Left renal pelvis (tissue), 4 donors: ENCODE data around the gene LRPAP1. TPM values are rescaled to one million over a fixed set of nuclear protein-coding genes. Genes with fewer than 3 reads are reported as not detected.
"Not testable (repeated sequence)": the region's sequence is repeated elsewhere in the genome, so short reads cannot be mapped to it uniquely, and the experiment has no call there.

ENCODE experiments used
- DNase-seq, 4 donors: peaks; one replicate each; pipeline ENCODE4 v3.0.0-alpha.2; 2013; ENCODE audit warnings: low read depth in 4 of 4, low spot score in 3 of 4
- polyA plus RNA-seq, 4 donors: library from polyadenylated mRNA; unstranded; fragments of 120-200 nt; gene quantifications; one replicate each; pipeline ENCODE4 v1.2.1, GENCODE V29; 2013; ENCODE audit not compliant: insufficient read length in 4 of 4

The LRPAP1 gene, protein sequence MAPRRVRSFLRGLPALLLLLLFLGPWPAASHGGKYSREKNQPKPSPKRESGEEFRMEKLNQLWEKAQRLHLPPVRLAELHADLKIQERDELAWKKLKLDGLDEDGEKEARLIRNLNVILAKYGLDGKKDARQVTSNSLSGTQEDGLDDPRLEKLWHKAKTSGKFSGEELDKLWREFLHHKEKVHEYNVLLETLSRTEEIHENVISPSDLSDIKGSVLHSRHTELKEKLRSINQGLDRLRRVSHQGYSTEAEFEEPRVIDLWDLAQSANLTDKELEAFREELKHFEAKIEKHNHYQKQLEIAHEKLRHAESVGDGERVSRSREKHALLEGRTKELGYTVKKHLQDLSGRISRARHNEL
- 100 to 1,000 TPM; 113 to 264 (median 178) TPM for polyA plus RNA-seq

DNA sequence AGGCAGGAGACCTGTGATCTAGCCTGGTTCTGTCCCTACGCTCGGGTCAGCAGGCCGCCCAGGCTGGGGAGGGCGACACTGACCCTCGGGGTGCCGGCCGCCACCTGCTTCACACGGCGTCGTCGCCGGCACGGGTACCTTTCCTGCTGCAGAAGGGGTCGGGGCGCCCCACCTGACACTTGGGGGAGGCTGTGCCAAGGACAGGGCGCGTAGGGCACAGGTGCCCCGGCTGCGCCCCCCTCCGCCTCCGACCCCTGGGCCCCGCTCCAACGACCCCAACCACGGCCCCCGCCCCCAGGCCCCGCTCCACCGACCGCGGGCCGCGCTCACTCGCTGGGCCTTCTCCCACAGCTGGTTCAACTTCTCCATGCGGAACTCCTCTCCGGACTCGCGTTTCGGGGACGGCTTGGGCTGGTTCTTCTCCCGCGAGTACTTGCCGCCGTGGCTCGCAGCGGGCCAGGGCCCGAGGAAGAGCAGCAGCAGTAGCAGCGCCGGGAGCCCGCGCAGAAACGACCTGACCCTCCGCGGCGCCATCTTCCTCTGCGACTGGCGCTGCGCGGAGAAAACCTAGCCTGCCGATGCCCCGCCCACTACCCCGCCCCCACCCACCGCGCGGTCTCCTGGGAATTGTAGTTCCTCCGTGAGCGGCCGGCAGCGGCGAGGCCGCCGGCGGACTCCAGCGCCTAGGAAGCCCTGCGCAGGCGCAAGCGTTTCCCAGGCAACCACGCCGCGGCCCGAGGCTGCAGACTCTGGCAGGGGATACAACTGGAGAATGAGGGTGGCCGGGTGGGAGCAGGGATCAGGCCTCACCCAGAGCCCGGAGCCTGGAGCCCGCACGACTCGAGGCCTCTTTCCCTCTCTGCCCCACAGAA lies at the start of gene LRPAP1:
TSS of gene LRPAP1 (minus strand) at position 544 of the 872 bp plus-strand sequence. CDS start at position 534, 10 bp downstream.
- peak; percentile 77 to 87 (median 84) for DNase-seq

DNA sequence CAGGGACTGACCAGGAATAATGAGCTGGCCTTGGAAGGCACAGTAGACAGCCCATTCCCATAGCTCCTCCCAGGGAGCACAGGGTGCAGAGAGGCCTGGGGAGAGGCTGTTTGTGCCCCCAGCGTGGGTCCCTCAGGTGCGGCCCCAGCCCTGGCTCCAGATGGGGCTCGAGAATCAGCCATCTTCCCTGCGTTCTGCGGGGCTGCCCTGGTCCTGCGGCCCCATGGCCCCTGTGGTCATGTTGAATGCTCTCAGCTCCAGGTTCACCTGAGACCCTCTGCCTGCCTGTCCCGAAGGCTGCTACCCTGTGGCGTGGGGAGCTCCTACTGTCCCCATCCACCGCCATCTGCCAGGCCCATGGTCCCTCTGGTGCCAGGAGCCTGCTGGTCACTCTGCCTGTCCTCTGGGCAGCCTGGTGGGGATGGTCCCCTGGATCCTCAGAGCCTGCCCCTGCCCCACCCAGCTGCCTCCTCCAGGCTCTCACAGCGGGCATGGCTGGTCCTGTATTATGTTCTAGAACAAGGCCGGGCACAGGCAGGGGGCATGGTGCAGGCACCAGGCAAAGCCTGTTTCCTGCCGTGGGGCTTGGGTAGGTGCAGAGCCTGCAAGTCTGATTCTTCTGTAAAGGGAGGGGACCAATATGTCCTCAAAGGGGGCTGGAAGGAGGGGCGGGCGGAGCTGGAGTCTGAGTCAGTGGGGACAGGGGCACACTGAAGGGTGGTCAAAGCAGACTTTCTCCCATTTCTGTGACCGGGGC lies 49.3 kb upstream of the LRPAP1 start:
- DNase-seq: not testable (repeated sequence)

DNA sequence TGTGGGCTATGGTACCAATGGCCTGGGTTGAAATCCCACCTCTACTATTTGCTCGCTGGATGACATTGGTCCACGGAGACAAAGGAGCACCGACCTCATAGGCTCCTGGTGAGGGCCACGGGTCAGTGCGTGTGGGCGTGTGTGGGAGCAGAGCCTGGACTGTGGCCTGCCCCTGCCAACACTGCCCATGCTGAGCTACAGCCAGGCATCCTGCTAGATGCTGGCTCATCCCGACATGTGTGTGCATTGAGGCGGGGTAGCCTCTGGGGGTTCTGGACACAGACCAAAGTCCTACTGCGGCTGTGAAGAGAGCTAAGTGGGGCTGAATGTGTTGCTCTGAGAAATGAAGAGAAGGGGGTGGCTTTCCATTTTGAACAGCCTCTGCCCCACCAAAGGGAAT lies 48.6 kb upstream of the LRPAP1 start:
- DNase-seq: not testable (repeated sequence)

DNA sequence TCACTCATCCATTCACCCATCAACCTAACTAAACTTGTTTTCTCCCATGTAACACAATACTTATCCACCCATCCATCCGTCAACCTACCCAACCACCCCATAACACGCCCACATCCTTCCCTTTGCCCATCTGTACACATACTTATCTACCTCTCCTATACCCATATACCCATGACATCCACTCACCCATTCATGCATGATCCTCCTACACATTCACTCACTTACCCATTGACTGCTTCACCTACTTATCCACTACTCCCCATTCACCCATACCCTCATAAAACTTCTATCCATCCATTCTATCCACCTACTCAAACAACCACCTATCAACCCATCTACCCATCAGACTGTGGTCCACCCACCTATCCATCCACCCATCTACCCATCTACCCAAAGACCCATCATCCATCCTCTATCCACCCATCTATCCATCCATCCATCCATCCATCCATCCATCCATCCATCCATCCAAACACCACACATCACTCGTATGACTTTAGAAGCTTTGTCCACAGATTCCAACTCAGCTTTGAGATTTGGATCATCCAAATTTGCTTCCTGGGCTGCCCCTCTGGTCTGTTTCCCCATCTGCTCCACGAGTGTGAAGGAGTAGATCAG lies 46.4 kb upstream of the LRPAP1 start:
- not testable (repeated sequence) for DNase-seq

DNA sequence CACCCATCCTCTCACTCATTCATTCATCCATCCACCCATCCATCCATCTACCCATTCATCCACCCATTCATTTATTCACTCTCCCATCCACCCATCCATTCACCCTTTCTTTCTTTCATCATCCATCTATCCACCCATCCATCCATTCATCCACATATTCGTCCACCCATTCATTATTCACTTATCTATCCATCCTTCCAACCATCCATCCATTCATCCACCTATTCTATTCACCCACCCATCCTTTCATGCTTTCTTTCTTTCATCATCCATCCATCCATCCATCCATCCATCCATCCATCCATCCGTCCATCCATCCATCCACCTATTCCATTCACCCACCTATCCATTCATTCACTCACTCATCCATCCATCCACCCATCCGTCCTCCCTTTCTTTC lies 45.8 kb upstream of the LRPAP1 start:
- DNase-seq: not testable (repeated sequence)

DNA sequence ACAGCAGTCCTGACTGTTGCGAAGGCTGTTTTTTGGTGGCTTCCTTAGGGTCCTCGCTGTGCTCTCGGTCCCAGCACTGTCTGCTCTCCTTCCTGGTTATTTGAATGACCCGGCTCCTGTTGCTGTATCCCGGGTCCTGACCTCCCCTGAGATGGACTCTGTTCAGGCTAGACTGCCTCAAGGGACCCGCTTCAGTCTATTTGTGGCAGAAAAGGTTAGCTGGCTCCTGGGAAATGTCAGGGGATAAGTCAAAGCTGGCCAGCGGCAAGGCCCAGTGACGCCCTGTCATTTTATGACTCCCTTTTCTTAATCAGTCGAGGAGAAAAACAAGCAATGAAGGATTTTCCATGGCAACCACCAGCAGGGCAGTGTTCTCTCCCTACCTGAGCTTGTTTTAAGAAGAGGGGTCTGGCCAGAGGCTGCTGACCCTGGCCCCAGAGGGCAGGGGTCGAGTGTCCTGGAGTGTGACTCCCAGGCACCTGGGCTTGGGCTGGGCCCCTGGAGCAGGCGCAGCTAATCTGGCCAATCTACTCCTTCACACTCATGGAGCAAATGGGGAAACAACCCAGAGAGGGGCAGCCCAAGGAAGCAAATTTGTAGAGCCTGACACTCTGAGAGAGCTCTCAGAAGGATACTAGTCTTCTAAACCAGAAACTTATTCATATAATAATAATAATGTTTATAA lies 45.1 kb upstream of the LRPAP1 start:
- not testable (repeated sequence) for DNase-seq

DNA sequence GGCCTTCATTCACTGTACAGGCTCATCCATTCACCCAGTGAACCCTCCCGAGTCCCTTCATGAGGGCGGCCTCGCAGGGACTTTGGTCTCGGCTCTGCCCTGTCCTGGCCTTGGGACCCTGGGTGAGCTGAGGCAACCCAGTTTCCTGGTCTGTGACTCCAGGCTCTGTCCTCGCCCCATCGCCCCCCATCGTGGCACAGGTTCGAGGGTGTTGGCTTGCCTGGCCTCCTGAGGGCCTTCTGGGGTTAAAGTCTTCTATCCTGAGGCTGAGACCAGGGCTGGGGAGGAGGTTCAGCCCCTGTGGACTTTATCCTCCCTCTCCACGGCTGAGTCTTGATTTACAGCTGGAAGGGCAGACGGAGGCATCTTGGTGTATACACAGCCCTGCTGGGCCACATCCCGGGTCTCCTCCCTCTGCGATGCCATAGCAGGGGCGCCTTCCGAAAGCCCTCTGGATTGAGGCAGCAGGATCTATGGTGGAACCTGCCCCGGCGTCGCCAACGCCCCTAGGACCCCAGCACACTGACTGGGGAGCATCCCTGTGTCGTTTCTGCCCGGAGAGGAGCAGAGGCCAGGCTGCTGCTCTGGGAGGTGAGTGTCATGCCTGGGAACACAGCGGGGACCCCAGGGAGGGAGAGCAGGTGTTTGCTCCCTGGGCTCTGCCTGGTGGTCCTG lies 44.4 kb upstream of the LRPAP1 start:
- not testable (repeated sequence) for DNase-seq

DNA sequence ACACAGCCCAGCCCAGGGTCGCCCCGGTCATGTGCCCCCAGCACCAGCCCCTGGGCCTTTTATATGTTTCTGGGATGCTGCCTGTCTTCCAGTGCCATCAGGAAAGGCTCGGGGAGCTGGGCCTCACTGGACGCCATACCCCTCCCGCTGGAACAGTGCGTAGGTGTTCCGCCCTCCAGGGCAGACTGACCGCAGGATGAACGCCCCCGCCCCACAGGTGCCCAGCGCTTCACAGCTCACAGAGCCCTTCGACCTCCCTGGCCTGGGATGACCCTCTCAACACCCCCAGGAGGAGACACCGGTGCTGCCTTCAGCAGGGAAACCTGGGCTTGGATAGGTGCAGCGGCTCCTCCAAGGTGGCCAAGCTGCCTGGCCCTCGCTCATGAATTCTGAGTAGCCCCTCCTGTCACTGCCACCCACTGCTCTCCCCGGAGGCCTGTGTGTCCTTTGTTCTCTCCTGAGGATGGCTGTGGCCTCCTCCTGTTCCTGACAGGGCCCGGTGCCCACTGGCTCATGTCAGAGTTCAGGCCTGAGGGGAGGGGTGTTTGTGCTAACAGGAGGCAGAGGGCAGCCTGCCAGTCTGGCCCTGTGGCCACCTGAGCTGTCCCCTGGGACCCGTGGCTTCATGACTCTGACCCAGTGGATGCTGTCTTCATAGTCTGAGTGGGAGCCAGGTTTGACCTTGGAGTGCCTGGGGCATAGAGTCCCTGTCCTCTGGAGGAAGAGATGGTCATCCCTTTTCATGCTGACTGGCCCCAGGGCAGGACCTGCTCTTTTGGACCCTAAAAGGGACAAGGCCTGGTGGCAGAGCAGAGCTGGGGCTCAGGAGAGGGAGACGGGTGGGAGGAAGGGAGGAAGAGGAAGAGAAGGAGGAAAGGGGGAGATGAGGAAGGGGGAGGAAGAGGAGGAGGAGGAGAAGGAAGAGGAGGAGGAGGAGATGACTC lies 43.5 kb upstream of the LRPAP1 start:
- not testable (repeated sequence) for DNase-seq

DNA sequence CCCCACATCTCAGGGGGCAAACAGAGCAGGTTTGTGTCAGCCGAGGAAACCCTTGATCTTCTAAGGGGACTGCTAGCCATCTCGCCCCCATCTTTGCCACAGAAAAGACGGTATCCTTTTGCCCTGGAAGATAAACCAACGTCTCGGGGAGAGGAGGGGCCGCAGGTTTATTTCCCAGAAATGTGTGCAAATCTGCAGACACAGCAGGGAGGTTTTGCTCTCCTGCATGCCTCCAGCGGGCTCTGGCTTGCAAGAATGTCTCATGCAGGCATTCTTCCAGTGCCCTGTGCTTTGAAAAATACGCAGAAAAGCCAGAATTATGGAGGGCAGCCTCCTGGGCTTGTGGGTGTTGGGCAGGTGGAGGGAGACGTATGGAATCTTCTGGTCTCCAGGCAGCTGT lies 42.6 kb upstream of the LRPAP1 start:
- not testable (repeated sequence) for DNase-seq

DNA sequence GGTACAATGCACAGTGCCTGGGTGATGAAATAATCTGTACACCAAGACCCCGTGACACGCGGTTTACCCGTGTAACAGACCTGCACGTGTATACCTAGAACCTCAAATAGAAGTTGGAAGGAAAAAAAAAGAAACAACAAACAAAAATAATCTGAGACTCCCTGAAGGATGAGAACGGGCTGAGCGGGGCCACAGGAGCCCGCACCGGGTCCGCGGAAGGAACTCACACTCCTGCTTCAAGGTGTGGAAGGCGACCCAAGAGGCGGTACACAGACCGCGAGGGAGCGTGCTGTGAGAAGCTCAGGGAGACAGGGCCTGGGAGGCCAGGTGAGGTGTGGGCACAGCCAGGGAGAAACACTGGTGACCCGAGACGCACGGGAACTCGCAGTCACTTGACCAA lies 42.1 kb upstream of the LRPAP1 start:
- DNase-seq: not testable (repeated sequence)

DNA sequence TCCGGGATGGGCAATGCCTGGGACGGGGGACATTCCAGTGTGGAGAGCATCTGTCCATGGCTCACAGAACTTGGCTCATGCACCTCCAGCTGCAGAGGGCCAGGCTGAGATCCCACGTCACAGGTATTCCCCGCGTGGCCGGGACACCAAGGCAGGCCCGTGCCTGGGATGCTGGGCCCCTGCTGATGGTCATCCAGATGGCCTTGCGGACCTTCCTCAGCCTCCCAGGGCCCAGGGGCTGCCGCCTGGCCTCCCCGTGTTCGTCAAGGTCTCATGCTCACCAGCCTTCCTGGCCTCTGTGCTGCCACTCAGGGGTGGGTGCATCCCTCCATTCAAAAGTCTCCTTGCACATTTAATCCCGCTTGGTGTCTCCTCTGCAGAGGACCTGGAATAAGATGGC lies 40.9 kb upstream of the LRPAP1 start:
- no peak for DNase-seq

DNA sequence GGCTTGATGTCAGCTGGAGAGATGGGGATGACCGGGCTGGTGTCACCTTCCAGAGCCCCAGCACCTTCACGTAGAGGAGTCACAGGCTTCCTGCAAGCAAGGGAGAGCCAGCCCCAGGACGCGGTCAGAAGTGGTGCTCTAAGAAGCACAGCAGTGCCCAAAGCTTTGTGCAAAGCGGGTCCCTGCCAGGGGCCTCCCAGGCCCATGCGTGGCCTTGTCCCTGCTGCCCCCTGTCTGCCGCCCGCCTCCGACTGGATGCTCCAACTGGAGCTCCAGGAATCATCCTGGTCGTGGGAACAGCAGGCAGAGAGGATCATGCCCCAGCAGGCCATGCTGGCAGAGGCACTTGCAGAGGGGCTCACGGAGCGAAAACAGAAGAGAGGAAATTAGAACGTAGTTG lies 40.1 kb upstream of the LRPAP1 start:
- DNase-seq: no peak

DNA sequence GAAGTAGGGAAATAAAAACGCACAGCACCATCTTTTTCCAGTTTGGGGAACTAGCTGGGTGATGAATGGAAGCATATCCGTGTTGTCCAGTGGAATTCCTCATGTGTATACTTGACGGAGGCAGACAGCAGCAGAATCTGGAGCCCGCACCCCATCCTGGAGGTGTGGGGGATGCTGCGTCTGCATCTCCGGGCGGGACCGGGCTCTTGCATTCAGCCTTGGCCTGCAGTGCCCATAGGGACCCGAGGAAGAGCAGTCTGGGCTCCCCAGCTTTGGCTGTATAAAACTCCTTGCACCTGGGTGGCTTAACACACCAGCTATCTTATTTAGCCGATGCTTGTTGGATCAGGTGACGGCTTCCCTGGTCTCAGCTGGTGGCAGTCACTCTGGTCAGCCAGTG lies 39.7 kb upstream of the LRPAP1 start:
- no peak for DNase-seq

DNA sequence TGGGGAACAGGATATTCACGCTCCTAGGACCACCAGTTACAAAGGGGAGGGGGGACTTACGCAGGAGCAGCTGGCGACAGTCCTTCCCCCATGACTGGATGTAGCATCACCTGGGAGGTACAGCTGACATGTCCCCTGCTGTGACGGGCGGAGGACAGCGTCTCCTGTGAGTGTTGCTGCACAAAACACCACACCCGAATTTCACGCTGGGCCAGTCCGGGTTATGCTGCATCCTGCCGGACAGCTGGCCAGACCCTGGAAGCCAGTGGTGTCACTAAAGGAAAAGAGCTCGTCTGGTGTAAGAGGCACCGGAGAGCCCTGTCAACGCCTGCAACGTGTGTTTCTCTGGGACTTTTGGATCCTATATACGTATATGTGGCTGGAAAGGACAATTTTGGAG lies 38.7 kb upstream of the LRPAP1 start:
- DNase-seq: not testable (repeated sequence)

DNA sequence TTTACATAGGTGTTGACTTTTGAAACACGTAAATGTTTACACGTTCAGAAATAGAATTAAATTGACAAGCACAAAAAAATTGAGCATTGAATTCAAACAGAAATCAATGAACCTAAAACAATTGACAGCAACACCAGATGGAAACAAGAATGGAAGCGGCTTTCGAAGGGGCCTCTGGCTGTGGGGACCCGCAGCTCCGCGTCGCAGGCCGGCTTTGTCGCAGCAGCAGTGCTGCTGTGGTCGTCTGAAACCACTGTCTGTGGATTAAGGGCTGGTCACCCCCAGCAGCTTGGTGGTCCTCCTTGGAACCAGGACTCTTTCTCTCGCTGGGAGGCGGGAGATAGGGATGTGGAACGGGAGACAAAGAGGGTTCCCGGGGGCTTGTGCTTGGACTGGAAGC lies 37.4 kb upstream of the LRPAP1 start:
- not testable (repeated sequence) for DNase-seq

DNA sequence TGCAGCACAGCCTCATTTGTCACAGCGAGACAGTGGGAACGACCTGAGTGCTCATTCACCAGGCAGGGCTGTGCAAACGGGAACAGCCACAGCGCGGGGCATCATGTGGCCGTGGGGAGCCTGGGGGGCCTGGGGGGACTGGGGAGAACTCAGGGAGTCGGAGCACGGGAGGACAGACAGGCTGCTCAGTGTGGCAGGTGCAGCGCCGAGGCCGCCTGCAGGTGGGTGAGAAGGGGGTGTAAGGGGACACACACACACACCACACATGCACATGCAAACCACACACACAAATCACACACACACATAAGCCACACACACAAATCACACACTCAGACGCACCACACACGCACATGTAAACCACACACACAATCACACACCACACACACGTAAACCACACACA lies 34.5 kb upstream of the LRPAP1 start:
- not testable (repeated sequence) for DNase-seq

DNA sequence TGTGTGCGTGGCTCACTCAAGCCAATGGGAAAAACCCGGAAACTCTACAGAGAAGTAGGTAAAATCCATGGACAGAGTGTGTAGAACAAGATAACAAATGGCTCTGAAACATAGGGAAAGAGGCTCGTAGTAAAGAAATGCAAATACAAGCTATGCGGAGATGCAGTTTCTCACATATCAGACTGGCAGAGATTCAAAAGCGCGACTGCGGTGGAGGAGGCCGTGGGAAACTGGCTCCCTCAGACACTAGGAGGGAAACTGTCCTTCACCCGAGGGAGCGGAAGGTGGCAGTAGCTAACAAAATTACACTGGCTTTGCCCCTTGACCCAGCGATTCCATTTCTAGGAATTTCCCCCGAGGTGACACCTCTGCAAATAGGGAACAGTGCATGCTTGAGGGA lies 34.1 kb upstream of the LRPAP1 start:
- DNase-seq: peak in 1 of 4 donors; percentile 17

DNA sequence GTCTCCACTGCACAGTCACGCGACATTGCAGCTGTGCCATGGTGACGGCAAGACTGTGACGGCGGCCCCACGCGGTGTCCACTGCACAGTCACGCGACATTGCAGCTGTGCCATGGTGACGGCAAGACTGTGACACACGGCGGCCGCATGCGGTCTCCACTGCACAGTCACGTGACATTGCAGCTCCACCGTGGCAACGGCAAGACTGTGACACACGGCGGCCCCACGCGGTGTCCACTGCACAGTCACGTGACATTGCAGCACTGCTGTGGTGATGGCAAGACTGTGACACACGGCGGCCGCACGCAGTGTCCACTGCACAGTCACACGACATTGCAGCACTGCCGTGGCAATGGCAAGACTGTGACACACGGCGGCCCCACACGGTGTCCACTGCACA lies 32.7 kb upstream of the LRPAP1 start:
- DNase-seq: not testable (repeated sequence)
